Neural cell (in vitro differentiated cells): ENCODE data around the gene MYCL.

ENCODE experiments used
- EP300 ChIP-seq: fragments of 450-650 bp; conservative IDR thresholded peaks from 2 replicates; pipeline ENCODE4 v1.6.1; 2014; ENCODE audit warnings: antibody characterized with exemption, mild to moderate bottlenecking, moderate library complexity; ENCODE audit not compliant: poor library complexity, severe bottlenecking
- MXI1 ChIP-seq: fragments of 450-650 bp; conservative IDR thresholded peaks from 2 replicates; pipeline ENCODE4 v1.6.1; 2014; ENCODE audit warnings: antibody characterized with exemption, mild to moderate bottlenecking; ENCODE audit not compliant: poor library complexity, severe bottlenecking
- RAD21 ChIP-seq: fragments of 450-650 bp; conservative IDR thresholded peaks from 2 replicates; pipeline ENCODE4 v1.6.1; 2014; ENCODE audit warnings: antibody characterized with exemption, mild to moderate bottlenecking, moderate library complexity

DNA sequence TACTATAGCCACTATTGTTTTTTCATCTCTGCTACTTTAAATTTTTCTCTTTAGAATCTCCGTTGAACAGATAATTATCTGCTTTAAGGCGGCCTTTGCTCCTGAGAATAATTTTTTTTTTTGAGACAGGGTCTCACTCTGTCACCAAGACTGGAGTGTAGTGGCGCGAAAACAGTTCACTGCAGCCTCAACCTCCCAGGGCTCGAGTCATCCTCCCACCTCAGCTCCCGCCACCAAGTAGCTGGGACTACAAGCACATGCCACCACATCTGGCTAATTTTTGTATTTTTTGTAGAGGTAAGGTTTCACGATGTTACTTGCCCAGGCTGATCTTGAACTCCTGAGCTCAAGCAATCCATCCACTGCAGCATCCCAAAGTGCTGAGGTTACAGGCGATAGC lies 47.0 kb downstream of the MYCL start:
- TF ChIP-seq MXI1 (no peak), RAD21 (no peak), EP300 (no peak)
